C4-2B (cell line): ENCODE results near the gene ACER2.

Experiments used
- CTCF ChIP-seq: fragments of 450-650 bp; conservative IDR thresholded peaks from 2 replicates; pipeline ENCODE4 v1.5.1; 2017; ENCODE audit warnings: mild to moderate bottlenecking
- ZFX ChIP-seq: fragments of 450-650 bp; IDR thresholded peaks from 2 replicates; pipeline ENCODE4 v1.6.1; 2017

DNA sequence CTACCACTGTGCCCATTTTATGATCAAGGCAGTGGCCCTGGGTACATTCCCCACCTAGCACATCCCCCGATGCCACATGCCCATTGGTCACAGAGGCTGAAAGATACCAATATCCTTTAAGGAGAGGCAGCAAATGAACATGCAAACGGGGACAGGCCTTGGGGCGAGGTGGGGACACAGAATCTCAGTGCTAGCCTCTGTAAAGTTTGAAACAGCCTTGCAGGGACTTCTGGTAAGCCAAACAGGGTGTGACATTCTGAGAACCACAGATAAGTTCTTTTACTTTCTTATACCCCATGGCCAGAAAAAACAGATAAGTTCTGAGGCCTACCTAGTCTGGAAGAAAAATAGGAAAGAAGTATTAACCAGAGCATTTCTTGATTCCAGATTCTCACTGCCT is 60.5 kb downstream of the ACER2 start:
- TF ChIP-seq CTCF (no peak), ZFX (no peak)
